Esophagus muscularis mucosa (tissue), 4 donors: ENCODE results near the gene NCOA6.

ENCODE experiments used
- EP300 ChIP-seq: sonication (generic); formaldehyde crosslinking; IDR thresholded peaks from one replicate; pipeline ENCODE4 v1.6.1; 2017; ENCODE audit warnings: antibody characterized with exemption
- POLR2A ChIP-seq: fragments of 450-650 bp; IDR thresholded peaks from one replicate; pipeline ENCODE4 v1.6.1; 2017; ENCODE audit warnings: antibody characterized with exemption, moderate library complexity, mild to moderate bottlenecking, low read depth
- POLR2AphosphoS5 ChIP-seq, 2 donors: sonication (generic); formaldehyde crosslinking; IDR thresholded peaks; one replicate each; pipeline ENCODE4 v1.6.1; 2017; ENCODE audit warnings: antibody characterized with exemption in 2 of 2
- TF ChIP-seq, protein P1 (sequence below), 3 experiments: fragments of 200-600 bp in 2 of 3; fragments of 450-650 bp in 1 of 3; sonication (generic) in 2 of 3; IDR thresholded peaks; one replicate each; pipeline ENCODE4 v1.5.1; 2017 to 2019; ENCODE audit warnings: antibody characterized with exemption in 3 of 3, mild to moderate bottlenecking in 2 of 3, moderate library complexity in 1 of 3

DNA sequence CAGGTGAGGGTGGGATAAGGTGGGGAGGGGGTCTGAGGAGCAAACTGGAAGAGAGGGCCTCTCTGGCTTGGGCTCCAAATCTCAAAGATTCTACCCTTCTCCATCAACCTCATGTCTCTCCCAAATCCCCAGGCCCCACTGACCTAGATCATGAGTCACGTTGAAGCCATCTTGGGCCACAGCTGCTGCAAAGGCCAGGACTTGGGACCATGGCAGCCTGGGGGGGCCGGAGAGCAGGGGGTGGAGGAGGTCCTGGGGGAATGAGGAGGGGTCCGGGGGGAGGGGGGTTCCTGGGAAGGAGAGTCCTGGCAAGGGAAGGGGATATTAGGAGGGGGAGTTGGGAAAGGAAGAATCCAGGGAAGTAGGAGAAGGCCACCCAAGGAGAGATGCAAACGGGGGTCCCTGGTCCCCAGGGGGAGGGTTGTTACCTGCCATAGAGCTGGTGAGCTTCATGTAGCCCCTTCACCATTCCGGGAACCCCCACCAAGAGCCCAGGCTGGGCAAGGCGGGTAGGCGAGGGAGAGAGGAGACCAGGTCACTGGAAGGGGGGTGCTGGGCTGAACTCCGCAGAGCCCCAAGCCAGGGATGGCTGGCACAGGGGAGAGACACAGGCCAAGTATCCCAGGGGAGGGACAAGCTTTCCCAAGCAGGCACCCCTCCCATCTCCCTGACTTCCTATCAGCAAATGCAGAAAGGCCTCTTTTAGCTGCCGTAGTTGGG is 34.5 kb upstream of the NCOA6 start:
- TF ChIP-seq POLR2A (no peak), EP300 (no peak), POLR2AphosphoS5 (IDR thresholded peaks at IDR 0.05) (no peak)
- TF ChIP-seq, protein P1, sequence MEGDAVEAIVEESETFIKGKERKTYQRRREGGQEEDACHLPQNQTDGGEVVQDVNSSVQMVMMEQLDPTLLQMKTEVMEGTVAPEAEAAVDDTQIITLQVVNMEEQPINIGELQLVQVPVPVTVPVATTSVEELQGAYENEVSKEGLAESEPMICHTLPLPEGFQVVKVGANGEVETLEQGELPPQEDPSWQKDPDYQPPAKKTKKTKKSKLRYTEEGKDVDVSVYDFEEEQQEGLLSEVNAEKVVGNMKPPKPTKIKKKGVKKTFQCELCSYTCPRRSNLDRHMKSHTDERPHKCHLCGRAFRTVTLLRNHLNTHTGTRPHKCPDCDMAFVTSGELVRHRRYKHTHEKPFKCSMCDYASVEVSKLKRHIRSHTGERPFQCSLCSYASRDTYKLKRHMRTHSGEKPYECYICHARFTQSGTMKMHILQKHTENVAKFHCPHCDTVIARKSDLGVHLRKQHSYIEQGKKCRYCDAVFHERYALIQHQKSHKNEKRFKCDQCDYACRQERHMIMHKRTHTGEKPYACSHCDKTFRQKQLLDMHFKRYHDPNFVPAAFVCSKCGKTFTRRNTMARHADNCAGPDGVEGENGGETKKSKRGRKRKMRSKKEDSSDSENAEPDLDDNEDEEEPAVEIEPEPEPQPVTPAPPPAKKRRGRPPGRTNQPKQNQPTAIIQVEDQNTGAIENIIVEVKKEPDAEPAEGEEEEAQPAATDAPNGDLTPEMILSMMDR (IDR thresholded peaks at IDR 0.05): no peak
